Prostate gland (tissue), 2 donors: ENCODE results near the gene NXN.

ENCODE experiments used
- CTCF ChIP-seq, 4 experiments: fragments of 200-600 bp in 2 of 4; fragments of 450-650 bp in 2 of 4; sonication (generic) in 2 of 4; IDR thresholded peaks; 1 replicate in 3 of 4; 2 replicates in 1 of 4; pipeline ENCODE4 v1.5.1; 2016 to 2019; ENCODE audit warnings: antibody characterized with exemption in 4 of 4, mild to moderate bottlenecking in 2 of 4, moderate library complexity in 2 of 4
- POLR2AphosphoS5 ChIP-seq: sonication (generic); formaldehyde crosslinking; IDR thresholded peaks from one replicate; pipeline ENCODE4 v1.6.1; 2017; ENCODE audit warnings: antibody characterized with exemption

GRCh38 chr17:797236-797840, 182.2 kb downstream of the NXN start:
- no peak for TF ChIP-seq CTCF (IDR thresholded peaks at IDR 0.05)
- no peak for TF ChIP-seq POLR2AphosphoS5
